ENCODE measurements around the gene GPR107. TPM values are rescaled to one million over a fixed set of nuclear protein-coding genes. Genes with fewer than 3 reads are reported as not detected.

Gene GPR107
- total and polyA plus RNA-seq, 2 experiments from 2014 or later = 6.2 to 30.7 TPM

- no peak for TF ChIP-seq NANOG (IDR thresholded peaks at IDR 0.05; ENCODE audit: borderline replicate concordance)
- no peak for TF ChIP-seq ETS1 (IDR thresholded peaks at IDR 0.05)
Observed at GRCh38 chr9:130143279-130143893, 89.7 kb downstream of the GPR107 start (continued).

- peak; percentile 19 for ATAC-seq
- Mint-ChIP-seq H3K4me1 (peaks cover 30% of the 10 kb centered on the region), H3K4me3 (no peak overlapping the region), H3K27me3 (ENCODE audit: insufficient read depth, low read depth, poor library complexity) (peaks cover 13% of the 10 kb centered on the region), H3K27ac (no peak overlapping the region), H3K36me3 (ENCODE audit: low read depth) (no peaks in the 10 kb centered on the region), H3K9me3 (no peaks in the 10 kb centered on the region)
- Histone ChIP-seq H3K4me1 (ENCODE audit: insufficient read depth) (peaks cover 16% of the 10 kb centered on the region), H3K4me3 (no peak overlapping the region), H2AFZ (peak overlapping the region; percentile 84), H3K4me2 (no peak overlapping the region), H3K79me2 (replicated peaks; ENCODE audit: insufficient read depth) (no peaks in the 10 kb centered on the region), H3K27ac (ENCODE audit: low read depth) (no peak overlapping the region), H3K36me3 (ENCODE audit: insufficient read depth) (no peaks in the 10 kb centered on the region), H3F3A (replicated peaks; ENCODE audit: low read depth) (0 out of 2 replicates have a peak, but pooled peaks cover 2% of the 10 kb centered on the region), H3K27me3 (ENCODE audit: insufficient read depth) (no peaks in the 10 kb centered on the region), H3K9me2 (ENCODE audit: insufficient read depth) (no peaks in the 10 kb centered on the region), H4K20me1 (replicated peaks; ENCODE audit: insufficient read depth) (no peaks in the 10 kb centered on the region)
- TF ChIP-seq, protein P1, sequence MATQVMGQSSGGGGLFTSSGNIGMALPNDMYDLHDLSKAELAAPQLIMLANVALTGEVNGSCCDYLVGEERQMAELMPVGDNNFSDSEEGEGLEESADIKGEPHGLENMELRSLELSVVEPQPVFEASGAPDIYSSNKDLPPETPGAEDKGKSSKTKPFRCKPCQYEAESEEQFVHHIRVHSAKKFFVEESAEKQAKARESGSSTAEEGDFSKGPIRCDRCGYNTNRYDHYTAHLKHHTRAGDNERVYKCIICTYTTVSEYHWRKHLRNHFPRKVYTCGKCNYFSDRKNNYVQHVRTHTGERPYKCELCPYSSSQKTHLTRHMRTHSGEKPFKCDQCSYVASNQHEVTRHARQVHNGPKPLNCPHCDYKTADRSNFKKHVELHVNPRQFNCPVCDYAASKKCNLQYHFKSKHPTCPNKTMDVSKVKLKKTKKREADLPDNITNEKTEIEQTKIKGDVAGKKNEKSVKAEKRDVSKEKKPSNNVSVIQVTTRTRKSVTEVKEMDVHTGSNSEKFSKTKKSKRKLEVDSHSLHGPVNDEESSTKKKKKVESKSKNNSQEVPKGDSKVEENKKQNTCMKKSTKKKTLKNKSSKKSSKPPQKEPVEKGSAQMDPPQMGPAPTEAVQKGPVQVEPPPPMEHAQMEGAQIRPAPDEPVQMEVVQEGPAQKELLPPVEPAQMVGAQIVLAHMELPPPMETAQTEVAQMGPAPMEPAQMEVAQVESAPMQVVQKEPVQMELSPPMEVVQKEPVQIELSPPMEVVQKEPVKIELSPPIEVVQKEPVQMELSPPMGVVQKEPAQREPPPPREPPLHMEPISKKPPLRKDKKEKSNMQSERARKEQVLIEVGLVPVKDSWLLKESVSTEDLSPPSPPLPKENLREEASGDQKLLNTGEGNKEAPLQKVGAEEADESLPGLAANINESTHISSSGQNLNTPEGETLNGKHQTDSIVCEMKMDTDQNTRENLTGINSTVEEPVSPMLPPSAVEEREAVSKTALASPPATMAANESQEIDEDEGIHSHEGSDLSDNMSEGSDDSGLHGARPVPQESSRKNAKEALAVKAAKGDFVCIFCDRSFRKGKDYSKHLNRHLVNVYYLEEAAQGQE (IDR thresholded peaks at IDR 0.05; ENCODE audit: unreplicated experiment) = no peak
- TF ChIP-seq, protein P2, sequence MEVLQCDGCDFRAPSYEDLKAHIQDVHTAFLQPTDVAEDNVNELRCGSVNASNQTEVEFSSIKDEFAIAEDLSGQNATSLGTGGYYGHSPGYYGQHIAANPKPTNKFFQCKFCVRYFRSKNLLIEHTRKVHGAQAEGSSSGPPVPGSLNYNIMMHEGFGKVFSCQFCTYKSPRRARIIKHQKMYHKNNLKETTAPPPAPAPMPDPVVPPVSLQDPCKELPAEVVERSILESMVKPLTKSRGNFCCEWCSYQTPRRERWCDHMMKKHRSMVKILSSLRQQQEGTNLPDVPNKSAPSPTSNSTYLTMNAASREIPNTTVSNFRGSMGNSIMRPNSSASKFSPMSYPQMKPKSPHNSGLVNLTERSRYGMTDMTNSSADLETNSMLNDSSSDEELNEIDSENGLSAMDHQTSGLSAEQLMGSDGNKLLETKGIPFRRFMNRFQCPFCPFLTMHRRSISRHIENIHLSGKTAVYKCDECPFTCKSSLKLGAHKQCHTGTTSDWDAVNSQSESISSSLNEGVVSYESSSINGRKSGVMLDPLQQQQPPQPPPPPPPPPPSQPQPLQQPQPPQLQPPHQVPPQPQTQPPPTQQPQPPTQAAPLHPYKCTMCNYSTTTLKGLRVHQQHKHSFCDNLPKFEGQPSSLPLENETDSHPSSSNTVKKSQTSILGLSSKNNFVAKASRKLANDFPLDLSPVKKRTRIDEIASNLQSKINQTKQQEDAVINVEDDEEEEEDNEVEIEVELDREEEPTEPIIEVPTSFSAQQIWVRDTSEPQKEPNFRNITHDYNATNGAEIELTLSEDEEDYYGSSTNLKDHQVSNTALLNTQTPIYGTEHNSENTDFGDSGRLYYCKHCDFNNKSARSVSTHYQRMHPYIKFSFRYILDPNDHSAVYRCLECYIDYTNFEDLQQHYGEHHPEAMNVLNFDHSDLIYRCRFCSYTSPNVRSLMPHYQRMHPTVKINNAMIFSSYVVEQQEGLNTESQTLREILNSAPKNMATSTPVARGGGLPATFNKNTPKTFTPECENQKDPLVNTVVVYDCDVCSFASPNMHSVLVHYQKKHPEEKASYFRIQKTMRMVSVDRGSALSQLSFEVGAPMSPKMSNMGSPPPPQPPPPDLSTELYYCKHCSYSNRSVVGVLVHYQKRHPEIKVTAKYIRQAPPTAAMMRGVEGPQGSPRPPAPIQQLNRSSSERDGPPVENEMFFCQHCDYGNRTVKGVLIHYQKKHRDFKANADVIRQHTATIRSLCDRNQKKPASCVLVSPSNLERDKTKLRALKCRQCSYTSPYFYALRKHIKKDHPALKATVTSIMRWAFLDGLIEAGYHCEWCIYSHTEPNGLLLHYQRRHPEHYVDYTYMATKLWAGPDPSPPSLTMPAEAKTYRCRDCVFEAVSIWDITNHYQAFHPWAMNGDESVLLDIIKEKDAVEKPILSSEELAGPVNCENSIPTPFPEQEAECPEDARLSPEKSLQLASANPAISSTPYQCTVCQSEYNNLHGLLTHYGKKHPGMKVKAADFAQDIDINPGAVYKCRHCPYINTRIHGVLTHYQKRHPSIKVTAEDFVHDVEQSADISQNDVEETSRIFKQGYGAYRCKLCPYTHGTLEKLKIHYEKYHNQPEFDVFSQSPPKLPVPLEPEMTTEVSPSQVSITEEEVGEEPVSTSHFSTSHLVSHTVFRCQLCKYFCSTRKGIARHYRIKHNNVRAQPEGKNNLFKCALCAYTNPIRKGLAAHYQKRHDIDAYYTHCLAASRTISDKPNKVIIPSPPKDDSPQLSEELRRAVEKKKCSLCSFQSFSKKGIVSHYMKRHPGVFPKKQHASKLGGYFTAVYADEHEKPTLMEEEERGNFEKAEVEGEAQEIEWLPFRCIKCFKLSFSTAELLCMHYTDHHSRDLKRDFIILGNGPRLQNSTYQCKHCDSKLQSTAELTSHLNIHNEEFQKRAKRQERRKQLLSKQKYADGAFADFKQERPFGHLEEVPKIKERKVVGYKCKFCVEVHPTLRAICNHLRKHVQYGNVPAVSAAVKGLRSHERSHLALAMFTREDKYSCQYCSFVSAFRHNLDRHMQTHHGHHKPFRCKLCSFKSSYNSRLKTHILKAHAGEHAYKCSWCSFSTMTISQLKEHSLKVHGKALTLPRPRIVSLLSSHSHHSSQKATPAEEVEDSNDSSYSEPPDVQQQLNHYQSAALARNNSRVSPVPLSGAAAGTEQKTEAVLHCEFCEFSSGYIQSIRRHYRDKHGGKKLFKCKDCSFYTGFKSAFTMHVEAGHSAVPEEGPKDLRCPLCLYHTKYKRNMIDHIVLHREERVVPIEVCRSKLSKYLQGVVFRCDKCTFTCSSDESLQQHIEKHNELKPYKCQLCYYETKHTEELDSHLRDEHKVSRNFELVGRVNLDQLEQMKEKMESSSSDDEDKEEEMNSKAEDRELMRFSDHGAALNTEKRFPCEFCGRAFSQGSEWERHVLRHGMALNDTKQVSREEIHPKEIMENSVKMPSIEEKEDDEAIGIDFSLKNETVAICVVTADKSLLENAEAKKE (CRISPR knock-in tag; IDR thresholded peaks at IDR 0.05) = no peak
- TF ChIP-seq EZH2 (IDR thresholded peaks at IDR 0.05; ENCODE audit: low read depth, unreplicated experiment) (no peak), ZNF114 (CRISPR knock-in tag; IDR thresholded peaks at IDR 0.05) (no peak), CREB1 (CRISPR knock-in tag; IDR thresholded peaks at IDR 0.05; ENCODE audit: low read depth) (no peak), NANOG (IDR thresholded peaks at IDR 0.05; ENCODE audit: borderline replicate concordance) (no peak)
- no peak for DNase-seq (ENCODE audit: low spot score)
Observed at GRCh38 chr9:130143958-130144366, 90.3 kb downstream of the GPR107 start.

Data from GM23338 (cell line).